Colonic mucosa (tissue), 4 donors: Measurements from ENCODE around the gene LCNL1. TPM values are rescaled to one million over a fixed set of nuclear protein-coding genes. Genes with fewer than 3 reads are reported as not detected.

Experiments used
- DNase-seq: peaks from one replicate; pipeline ENCODE4 v3.0.0-alpha.2; 2020
- H3K27ac ChIP-seq: fragments of 200-600 bp; one replicate; pipeline ENCODE4 v1.8.0; 2021
- H3K27me3 ChIP-seq: fragments of 200-600 bp; one replicate; pipeline ENCODE4 v1.8.0; 2021
- H3K36me3 ChIP-seq: fragments of 200-600 bp; one replicate; pipeline ENCODE4 v1.8.0; 2021
- H3K4me1 ChIP-seq: fragments of 200-600 bp; one replicate; pipeline ENCODE4 v1.8.0; 2021; ENCODE audit warnings: mild to moderate bottlenecking
- H3K4me3 ChIP-seq: fragments of 200-600 bp; one replicate; pipeline ENCODE4 v1.8.0; 2021
- H3K9ac ChIP-seq, 2 donors: one replicate each; pipeline ENCODE4 v1.7.0; 2013; ENCODE audit warnings: control low read depth in 2 of 2, low read depth in 2 of 2, low read length in 2 of 2
- H3K9me3 ChIP-seq: fragments of 200-600 bp; one replicate; pipeline ENCODE4 v1.8.0; 2021
- intact Hi-C: fragments of 100-400 bp; cut with DNase I; formaldehyde crosslinking; loops from one replicate; pipeline ENCODE4 v1.14.1; 2022
- total RNA-seq, 2 donors: library from RNA; stranded (reverse); fragmentation: NEBNext Ultra II Directional in 1 of 2; extraction: Animal tissue kit (Norgen Biotek cat#: 25700) in 1 of 2; gene quantifications; one replicate each; pipeline ENCODE4 v1.2.1, GENCODE V29; 2021
- TF ChIP-seq, protein P1 (sequence below): fragments of 200-600 bp; IDR thresholded peaks from one replicate; pipeline ENCODE4 v1.8.0; 2022; ENCODE audit warnings: antibody characterized with exemption, mild to moderate bottlenecking
- donor health status: healthy.
- donor health status: DM: no; HTN: no; CAD: no.
- donor health status: DM: no; HTN: no; CAD: no.

LCNL1 gene
- total RNA-seq, 2 donors from 2014 or later: not detected

DNA sequence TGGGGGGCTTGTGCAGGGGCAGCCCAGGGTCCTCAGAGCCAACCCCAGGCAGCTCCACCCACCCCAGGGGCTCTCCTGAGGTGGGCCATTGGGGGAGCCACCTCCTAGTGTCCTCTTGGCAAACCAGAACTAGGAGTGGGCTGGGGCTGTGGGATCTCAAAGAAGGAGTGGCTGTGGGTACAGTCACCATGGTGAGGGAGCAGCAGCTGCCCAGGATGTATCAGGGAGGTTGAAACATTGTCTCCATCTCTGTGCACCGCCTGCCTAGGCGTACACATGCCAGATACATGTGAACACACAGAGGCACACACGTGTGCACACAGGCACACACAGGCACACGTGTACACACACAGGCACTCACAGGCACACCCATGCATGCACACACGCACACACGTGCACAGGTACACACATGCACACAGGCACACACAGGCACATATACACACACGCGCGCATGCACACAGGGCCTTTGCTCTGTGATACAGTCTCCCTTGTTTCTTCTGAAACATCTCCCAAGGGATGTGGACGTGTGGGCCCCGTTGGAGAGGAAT is 20.0 kb upstream of the LCNL1 start:
- no peaks in the 10 kb centered on the region for H3K36me3 ChIP-seq
- no peak for DNase-seq
- no peak overlapping the region for H3K4me3 ChIP-seq
- no peaks in the 10 kb centered on the region for H3K4me1 ChIP-seq
- H3K27ac ChIP-seq: no peak overlapping the region
- intact Hi-C loops: no loop called here
- H3K9ac ChIP-seq: no peak overlapping the region
- H3K27me3 ChIP-seq: no peaks in the 10 kb centered on the region
- H3K9me3 ChIP-seq: no peaks in the 10 kb centered on the region
- TF ChIP-seq, protein P1, sequence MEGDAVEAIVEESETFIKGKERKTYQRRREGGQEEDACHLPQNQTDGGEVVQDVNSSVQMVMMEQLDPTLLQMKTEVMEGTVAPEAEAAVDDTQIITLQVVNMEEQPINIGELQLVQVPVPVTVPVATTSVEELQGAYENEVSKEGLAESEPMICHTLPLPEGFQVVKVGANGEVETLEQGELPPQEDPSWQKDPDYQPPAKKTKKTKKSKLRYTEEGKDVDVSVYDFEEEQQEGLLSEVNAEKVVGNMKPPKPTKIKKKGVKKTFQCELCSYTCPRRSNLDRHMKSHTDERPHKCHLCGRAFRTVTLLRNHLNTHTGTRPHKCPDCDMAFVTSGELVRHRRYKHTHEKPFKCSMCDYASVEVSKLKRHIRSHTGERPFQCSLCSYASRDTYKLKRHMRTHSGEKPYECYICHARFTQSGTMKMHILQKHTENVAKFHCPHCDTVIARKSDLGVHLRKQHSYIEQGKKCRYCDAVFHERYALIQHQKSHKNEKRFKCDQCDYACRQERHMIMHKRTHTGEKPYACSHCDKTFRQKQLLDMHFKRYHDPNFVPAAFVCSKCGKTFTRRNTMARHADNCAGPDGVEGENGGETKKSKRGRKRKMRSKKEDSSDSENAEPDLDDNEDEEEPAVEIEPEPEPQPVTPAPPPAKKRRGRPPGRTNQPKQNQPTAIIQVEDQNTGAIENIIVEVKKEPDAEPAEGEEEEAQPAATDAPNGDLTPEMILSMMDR: no peak

DNA sequence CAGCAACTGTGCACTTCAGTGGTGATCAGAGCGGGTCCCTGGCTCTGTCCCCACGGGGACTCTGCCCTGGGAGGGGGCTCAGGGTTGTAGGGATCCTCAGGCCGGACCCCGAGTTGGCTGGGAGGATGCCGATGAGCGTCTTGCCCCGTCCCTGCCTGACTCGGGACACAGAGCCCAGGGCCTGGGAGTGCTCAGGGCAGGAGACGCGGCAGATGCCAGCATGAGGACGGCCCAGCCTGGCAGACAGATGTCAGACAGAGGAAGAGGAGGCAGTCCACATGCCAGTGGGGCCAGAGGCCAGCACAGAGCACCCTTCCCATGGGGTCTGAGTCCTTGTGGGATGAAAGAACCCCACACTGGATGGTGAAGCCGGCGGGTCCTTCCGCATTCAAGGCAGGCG is 19.5 kb upstream of the LCNL1 start:
- H3K9me3 ChIP-seq: no peaks in the 10 kb centered on the region
- H3K9ac ChIP-seq: no peak overlapping the region
- TF ChIP-seq, protein P1: no peak
- H3K4me1 ChIP-seq: no peaks in the 10 kb centered on the region
- no peak for DNase-seq
- H3K36me3 ChIP-seq: no peaks in the 10 kb centered on the region
- intact Hi-C loops: no loop called here
- H3K27me3 ChIP-seq: no peaks in the 10 kb centered on the region
- H3K27ac ChIP-seq: no peak overlapping the region
- H3K4me3 ChIP-seq: no peak overlapping the region

DNA sequence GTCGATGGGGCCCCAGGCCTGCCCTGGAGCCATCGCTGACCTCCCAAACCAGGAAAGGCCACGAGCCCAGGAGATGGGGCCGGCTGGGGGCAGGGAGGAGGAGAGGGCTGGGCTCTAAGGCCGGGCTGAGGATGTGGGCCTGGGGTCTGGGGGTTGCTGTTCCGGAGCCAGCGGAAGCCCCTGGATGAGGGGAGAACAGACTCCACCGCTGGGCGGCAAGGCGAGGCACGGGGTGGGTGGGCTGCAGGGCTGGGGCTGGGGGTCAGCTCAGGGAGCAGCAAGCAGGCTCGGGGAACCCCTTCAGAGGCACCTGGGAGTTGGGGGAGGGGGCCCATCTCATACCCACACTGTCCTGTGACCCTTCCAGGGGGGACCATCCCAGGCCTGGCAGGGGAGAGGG is 19.0 kb upstream of the LCNL1 start:
- no peaks in the 10 kb centered on the region for H3K4me1 ChIP-seq
- intact Hi-C loops: no loop called here
- H3K4me3 ChIP-seq: no peak overlapping the region
- DNase-seq: no peak
- no peak overlapping the region for H3K27ac ChIP-seq
- H3K9ac ChIP-seq: no peak overlapping the region
- H3K27me3 ChIP-seq: no peaks in the 10 kb centered on the region
- H3K9me3 ChIP-seq: no peaks in the 10 kb centered on the region
- TF ChIP-seq, protein P1: no peak
- no peaks in the 10 kb centered on the region for H3K36me3 ChIP-seq

DNA sequence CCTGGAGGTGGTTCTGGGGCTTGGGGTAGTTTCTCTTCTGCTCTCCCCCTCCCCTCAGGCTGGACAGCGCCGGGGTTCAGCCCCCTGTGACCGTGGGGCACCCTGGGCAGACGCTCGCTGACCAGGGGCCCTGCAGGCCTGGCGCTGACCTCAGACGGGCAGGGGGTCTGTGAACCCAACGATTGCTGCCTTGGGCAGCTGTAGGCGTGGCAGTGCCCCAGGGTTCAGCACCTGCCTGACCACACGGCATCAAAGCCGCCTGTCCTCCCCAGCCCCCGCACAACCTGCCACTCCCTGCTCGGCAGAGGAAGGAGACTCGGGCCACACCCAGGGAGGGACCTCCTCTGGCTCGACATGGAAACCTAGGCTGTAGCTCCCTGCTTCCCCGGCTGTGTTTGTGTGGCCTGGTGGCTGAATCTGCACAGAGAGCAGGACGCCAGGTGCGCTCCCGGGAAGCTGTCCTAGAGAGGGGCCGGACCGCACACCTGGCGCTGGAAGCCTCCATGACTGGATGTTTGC is 18.6 kb upstream of the LCNL1 start:
- no peak overlapping the region for H3K4me3 ChIP-seq
- intact Hi-C loops: no loop called here
- peak overlapping the region; percentile 30 for H3K27ac ChIP-seq
- DNase-seq: peak; percentile 88
- no peaks in the 10 kb centered on the region for H3K27me3 ChIP-seq
- no peaks in the 10 kb centered on the region for H3K4me1 ChIP-seq
- no peaks in the 10 kb centered on the region for H3K36me3 ChIP-seq
- H3K9ac ChIP-seq: peak overlapping the region; percentile 16 to 26
- H3K9me3 ChIP-seq: no peaks in the 10 kb centered on the region
- TF ChIP-seq, protein P1: no peak

DNA sequence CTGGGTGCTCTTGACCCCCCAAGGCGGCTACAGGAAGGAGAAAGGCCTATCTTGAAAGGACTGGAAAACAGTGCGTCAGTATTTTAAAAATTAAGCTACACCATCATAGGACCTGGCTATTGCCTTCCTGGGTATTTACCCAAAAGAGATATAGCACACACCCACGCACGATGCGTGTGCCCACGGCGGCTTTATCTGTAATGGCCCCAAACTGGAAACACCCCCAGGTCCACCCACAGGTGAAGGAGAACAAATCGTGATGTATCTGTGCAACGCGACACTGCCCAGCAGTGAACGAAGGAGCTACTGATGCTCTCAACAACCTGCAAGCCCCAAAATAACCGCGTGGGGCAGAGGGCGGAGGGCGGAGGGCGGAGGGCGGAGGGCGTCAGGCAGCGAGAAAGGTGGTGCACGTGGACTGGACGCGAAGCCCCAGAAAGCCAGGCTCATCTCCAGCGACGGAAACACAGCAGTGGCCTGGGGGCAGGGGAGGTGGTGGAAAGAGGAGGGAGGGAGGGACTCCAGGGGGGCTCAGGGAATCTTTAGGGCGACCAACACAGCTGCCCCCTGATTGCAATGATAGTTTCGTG is 17.9 kb upstream of the LCNL1 start:
- Histone ChIP-seq H3K9me3 (no peaks in the 10 kb centered on the region), H3K9ac (peak overlapping the region in 1 of 2 donors; percentile 16), H3K4me1 (no peaks in the 10 kb centered on the region), H3K36me3 (no peaks in the 10 kb centered on the region), H3K4me3 (no peak overlapping the region), H3K27me3 (no peaks in the 10 kb centered on the region), H3K27ac (peak overlapping the region; percentile 30)
- DNase-seq: no peak
- TF ChIP-seq, protein P1: no peak
- intact Hi-C loops: no loop called here
